Prostate gland (tissue), 2 donors: ENCODE data around the gene FAM241A.

Source experiments
- POLR2AphosphoS5 ChIP-seq: sonication (generic); formaldehyde crosslinking; IDR thresholded peaks from one replicate; pipeline ENCODE4 v1.6.1; 2017; ENCODE audit warnings: antibody characterized with exemption
- TF ChIP-seq, protein P1 (sequence below), 4 experiments: fragments of 200-600 bp in 2 of 4; fragments of 450-650 bp in 2 of 4; sonication (generic) in 2 of 4; IDR thresholded peaks; 1 replicate in 3 of 4; 2 replicates in 1 of 4; pipeline ENCODE4 v1.5.1; 2016 to 2019; ENCODE audit warnings: antibody characterized with exemption in 4 of 4, mild to moderate bottlenecking in 2 of 4, moderate library complexity in 2 of 4

DNA sequence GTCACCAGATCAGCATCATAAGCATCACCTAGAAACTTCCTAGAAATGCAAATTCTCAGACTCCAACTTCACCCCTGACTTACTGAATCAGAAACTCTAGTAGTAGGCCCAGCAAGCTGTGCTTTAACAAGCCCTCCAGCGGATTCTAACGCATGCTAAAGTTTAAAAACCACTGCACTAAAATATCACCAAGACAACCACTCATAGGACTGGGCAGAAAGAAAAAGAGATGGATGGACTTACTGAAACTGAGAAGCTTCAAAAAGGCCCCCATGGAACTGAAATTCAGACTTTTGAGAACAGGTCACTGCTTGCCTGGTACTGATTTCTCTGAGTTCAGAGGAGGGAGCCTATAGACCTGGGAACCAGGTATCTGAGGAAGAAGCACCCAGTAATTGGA is 40.1 kb downstream of the FAM241A start:
- TF ChIP-seq, protein P1, sequence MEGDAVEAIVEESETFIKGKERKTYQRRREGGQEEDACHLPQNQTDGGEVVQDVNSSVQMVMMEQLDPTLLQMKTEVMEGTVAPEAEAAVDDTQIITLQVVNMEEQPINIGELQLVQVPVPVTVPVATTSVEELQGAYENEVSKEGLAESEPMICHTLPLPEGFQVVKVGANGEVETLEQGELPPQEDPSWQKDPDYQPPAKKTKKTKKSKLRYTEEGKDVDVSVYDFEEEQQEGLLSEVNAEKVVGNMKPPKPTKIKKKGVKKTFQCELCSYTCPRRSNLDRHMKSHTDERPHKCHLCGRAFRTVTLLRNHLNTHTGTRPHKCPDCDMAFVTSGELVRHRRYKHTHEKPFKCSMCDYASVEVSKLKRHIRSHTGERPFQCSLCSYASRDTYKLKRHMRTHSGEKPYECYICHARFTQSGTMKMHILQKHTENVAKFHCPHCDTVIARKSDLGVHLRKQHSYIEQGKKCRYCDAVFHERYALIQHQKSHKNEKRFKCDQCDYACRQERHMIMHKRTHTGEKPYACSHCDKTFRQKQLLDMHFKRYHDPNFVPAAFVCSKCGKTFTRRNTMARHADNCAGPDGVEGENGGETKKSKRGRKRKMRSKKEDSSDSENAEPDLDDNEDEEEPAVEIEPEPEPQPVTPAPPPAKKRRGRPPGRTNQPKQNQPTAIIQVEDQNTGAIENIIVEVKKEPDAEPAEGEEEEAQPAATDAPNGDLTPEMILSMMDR (IDR thresholded peaks at IDR 0.05): no peak
- no peak for TF ChIP-seq POLR2AphosphoS5
